ENCODE results near the gene ADAMTSL4. TPM values are rescaled to one million over a fixed set of nuclear protein-coding genes. Genes with fewer than 3 reads are reported as not detected.
"Not testable (repeated sequence)": the region's sequence is repeated elsewhere in the genome, so short reads cannot be mapped to it uniquely, and the experiment has no call there.

ADAMTSL4 gene
- total RNA-seq, 1 donor from 2014 or later = 1.8 TPM

DNA sequence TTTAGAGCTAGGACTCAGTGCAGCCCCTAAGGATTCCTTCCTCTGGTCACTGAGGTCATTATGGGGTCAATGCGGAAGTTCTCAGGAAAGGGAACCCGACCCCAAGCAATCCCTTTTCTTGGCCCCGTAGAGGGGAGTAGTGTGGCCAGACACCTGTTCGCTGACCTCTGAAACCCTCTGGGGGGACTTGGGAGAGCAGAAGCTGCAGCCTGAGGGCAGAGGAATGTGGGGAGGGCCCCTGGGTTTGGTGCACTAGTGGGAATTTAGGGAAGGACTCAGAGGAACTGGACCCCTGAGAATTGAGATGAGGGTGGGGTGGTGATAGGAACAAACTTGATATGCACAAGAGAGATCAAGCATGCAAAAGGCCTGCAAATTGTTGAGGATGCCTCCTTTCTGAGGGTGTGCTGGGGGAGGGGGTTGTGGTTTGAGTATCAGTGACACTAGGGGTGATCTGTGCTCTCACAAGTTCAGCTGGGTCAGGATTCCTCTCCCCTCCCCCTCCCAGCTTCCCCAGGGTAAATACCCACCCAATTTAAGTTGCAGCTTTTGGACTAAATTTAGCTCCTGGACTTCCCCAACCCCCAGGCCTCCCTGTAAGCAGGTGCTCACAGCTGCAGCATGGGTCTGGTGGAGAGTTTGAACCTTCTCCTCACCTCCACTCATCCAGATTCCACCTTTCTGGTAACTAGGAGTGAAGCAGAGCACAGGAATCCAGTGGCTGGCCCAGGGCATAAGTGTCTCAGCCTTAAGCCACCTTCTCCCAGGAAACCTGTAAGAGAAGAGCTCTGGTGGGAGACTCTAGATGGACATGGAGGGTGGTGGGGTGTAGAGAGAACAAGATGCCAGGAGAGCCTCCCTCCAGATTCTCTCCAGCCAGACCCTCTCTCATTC lies 13.5 kb downstream of the ADAMTSL4 start:
- H3K27me3 Mint-ChIP-seq = no peaks in the 10 kb centered on the region
- peak overlapping the region; percentile 100 for H3K27ac Mint-ChIP-seq
- peaks cover 61% of the 10 kb centered on the region for H3K4me1 Mint-ChIP-seq
- intact Hi-C loops (cut with micrococcal nuclease) = loop anchor here (1.0 to 10.0 kb wide), 13 partner anchors 16 to 595 kb away; partner anchors contain the start of genes ANP32E, ARNT, CDC42SE1 and CTSS
- DNase-seq = peak; percentile 94
- H3K36me3 Mint-ChIP-seq (ENCODE audit: low read depth) = peaks cover 11% of the 10 kb centered on the region
- H3K4me3 Mint-ChIP-seq = peak overlapping the region; percentile 95
- no peaks in the 10 kb centered on the region for H3K9me3 Mint-ChIP-seq

GRCh38 chr1:150563340-150564038 lies 14.3 kb downstream of the ADAMTSL4 start:
- H3K36me3 Mint-ChIP-seq (ENCODE audit: low read depth) = peaks cover 14% of the 10 kb centered on the region

GRCh38 chr1:150564051-150564991 lies 15.1 kb downstream of the ADAMTSL4 start:
- DNase-seq = peak; percentile 81
- Mint-ChIP-seq H3K4me3 (peak overlapping the region; percentile 95), H3K27me3 (no peaks in the 10 kb centered on the region), H3K9me3 (no peaks in the 10 kb centered on the region), H3K4me1 (peaks cover 74% of the 10 kb centered on the region), H3K27ac (peak overlapping the region; percentile 100), H3K36me3 (ENCODE audit: low read depth) (peaks cover 16% of the 10 kb centered on the region)
- intact Hi-C loops (cut with micrococcal nuclease) = loop anchor here (5.0 to 10.0 kb wide), 7 partner anchors 203 to 593 kb away; partner anchors contain the start of genes ANP32E, ARNT, CDC42SE1 and CTSS

More at GRCh38 chr1:150563340-150564038, 14.3 kb downstream of the ADAMTSL4 start:
- intact Hi-C loops (cut with micrococcal nuclease) = loop anchor here (1.0 to 10.0 kb wide), 10 partner anchors 15 to 594 kb away; partner anchors contain the start of genes ANP32E, ARNT, CDC42SE1 and CTSS
- Mint-ChIP-seq H3K27ac (peak overlapping the region; percentile 100), H3K4me3 (peak overlapping the region; percentile 95), H3K9me3 (no peaks in the 10 kb centered on the region), H3K4me1 (peaks cover 69% of the 10 kb centered on the region), H3K27me3 (no peaks in the 10 kb centered on the region)
- DNase-seq = peak; percentile 90

GRCh38 chr1:150565240-150565991 lies 16.2 kb downstream of the ADAMTSL4 start:
- H3K4me3 Mint-ChIP-seq = peak overlapping the region; percentile 95
- peaks cover 27% of the 10 kb centered on the region for H3K36me3 Mint-ChIP-seq (ENCODE audit: low read depth)
- H3K27ac Mint-ChIP-seq = peak overlapping the region; percentile 100
- H3K27me3 Mint-ChIP-seq, DNase-seq, H3K9me3 Mint-ChIP-seq: not testable (repeated sequence)
- H3K4me1 Mint-ChIP-seq = peaks cover 77% of the 10 kb centered on the region
- intact Hi-C loops (cut with micrococcal nuclease) = loop anchor here (10.0 kb wide), 1 partner anchor 331 kb away; the partner anchor contains the start of gene ANP32E

DNA sequence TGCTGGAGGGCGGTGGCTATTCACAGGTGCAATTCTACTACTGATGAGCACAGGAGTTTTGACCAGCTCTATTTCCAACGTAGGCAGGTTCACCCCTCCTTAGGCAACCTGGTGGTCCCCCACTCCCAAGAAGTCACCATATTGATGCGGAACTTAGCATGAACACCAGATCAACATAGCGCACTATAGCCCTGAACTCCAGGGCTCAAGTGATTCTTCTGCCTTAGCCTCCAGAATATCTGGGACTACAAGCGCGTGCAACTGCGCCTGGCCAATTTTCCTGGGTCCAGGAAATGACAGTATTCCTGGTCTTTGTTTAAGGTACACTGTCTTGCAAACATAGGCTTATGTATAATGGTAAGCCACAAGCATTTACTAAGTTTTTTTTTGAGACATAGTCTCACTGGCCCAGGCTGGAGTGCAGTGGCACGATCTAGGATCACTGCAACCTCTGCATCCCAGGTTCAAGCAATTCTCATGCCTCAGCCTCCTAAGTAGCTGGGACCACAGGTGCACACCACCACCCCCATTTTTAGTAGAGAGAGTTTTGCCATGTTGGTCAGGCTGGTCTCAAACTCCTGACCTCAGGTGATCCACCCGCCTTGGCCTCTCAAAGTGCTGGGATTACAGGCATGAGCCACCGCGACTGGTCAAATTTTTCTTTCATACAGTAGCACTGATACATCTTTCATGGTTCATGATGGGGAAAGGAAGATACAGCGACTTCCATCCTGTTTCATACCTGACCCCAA lies 17.6 kb downstream of the ADAMTSL4 start:
- peaks cover 77% of the 10 kb centered on the region for H3K4me1 Mint-ChIP-seq
- H3K27me3 Mint-ChIP-seq = no peaks in the 10 kb centered on the region
- H3K27ac Mint-ChIP-seq = peak overlapping the region; percentile 99
- peaks cover 38% of the 10 kb centered on the region for H3K36me3 Mint-ChIP-seq (ENCODE audit: low read depth)
- DNase-seq = peak; percentile 63
- peak overlapping the region; percentile 94 for H3K4me3 Mint-ChIP-seq
- intact Hi-C loops (cut with micrococcal nuclease) = loop anchor here (1.0 to 10.0 kb wide), 3 partner anchors 45 to 332 kb away; partner anchors contain the start of gene ANP32E
- no peaks in the 10 kb centered on the region for H3K9me3 Mint-ChIP-seq

DNA sequence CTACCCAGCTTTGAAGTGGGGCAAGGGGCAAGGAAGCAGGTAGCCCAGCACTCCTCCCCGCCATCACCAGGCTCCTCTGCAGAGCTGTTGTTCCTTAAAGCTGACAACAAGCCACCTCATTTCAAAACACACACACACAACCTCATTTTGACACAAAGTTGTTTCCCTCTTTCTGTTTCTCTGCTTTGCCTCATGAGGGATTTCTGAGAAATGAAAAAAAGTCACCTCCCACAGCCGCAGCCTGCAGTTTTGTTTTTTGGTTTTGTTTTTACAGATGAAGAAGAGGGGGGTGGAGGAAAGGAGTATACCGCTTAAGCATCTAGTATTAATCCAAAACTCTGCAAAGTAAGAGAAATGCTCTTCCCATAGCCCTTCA lies 18.1 kb downstream of the ADAMTSL4 start:
- H3K4me3 Mint-ChIP-seq = peak overlapping the region; percentile 94
- intact Hi-C loops (cut with micrococcal nuclease) = loop anchor here (1.0 to 10.0 kb wide), 3 partner anchors 44 to 333 kb away; partner anchors contain the start of gene ANP32E
- no peaks in the 10 kb centered on the region for H3K9me3 Mint-ChIP-seq
- peak overlapping the region; percentile 99 for H3K27ac Mint-ChIP-seq
- peaks cover 75% of the 10 kb centered on the region for H3K4me1 Mint-ChIP-seq
- no peaks in the 10 kb centered on the region for H3K27me3 Mint-ChIP-seq
- DNase-seq = peak; percentile 93
- peaks cover 44% of the 10 kb centered on the region for H3K36me3 Mint-ChIP-seq (ENCODE audit: low read depth)

DNA sequence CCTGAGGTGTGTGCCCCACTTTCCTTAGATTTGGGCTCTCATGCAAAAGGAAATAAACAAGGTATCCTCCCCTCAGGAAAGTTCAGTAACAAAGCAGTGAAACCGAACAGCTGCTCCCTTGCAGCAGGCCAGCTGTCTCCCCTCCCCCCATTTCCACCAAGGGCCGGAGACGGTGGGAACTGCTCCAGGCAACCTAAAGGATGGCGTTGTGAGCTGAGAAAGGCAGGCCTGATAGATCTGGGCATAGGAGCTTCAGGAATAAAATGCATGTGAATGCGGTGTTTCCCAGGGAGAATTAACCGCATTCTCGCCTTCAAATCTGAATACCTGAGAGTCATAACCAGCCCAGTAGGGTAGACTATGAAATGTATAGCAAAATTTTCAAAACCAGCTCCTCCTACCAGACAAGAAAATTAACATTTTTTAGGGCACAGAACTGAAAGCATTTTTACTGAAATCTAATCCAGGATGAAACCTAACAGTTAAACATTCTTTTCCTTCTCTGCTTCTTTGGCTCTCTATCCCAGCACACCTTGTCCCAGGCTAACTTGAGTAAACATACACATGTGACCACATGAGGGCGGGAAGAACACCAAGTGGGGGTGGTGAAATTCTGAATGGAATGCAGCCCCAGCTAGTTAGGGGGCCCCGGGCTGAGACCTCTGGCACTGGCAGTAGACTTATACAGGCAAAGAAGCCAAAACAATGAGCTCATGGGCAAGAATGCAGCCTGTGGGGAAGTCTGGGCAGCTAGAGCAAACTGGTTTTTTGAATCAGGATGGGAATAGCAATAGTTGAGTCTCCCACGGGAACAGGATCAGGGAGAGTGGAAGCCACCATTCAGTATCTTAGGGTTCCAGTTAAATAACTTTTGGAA lies 18.7 kb downstream of the ADAMTSL4 start:
- Mint-ChIP-seq H3K36me3 (ENCODE audit: low read depth) (peaks cover 50% of the 10 kb centered on the region), H3K9me3 (no peaks in the 10 kb centered on the region), H3K27me3 (no peaks in the 10 kb centered on the region), H3K4me3 (peak overlapping the region; percentile 94), H3K4me1 (peaks cover 74% of the 10 kb centered on the region), H3K27ac (peak overlapping the region; percentile 99)
- intact Hi-C loops (cut with micrococcal nuclease) = loop anchor here (1.0 to 10.0 kb wide), 4 partner anchors 10 to 333 kb away; partner anchors contain the start of gene ANP32E
- peak; percentile 90 for DNase-seq

DNA sequence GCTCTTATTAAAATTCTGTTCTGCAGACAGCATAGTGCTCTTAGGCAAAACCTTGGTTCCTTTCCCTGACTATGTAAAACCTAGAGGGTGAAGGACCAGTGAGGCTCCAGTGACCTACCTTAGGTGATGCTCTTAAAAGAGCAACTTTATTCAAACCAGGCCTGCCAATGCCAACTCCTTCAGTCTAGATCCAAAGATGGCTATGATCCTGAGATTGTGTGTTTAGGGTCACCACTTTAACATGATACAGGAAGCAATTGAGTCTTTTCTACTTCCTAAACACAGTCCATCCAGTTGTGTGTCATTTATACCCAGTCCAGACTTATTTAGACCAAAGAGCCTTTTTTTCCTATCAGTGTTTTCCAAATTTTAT lies 19.4 kb downstream of the ADAMTSL4 start:
- H3K36me3 Mint-ChIP-seq (ENCODE audit: low read depth) = peaks cover 56% of the 10 kb centered on the region
- intact Hi-C loops (cut with micrococcal nuclease) = loop anchor here (1.0 to 10.0 kb wide), 2 partner anchors 10 to 334 kb away; partner anchors contain the start of gene ANP32E
- DNase-seq = peak; percentile 73

GRCh38 chr1:150572918-150573647 lies 23.9 kb downstream of the ADAMTSL4 start:
- peak; percentile 75 for DNase-seq
- H3K9me3 Mint-ChIP-seq = no peaks in the 10 kb centered on the region
- peak overlapping the region; percentile 94 for H3K4me3 Mint-ChIP-seq
- intact Hi-C loops (cut with micrococcal nuclease) = no loop called here
- H3K36me3 Mint-ChIP-seq (ENCODE audit: low read depth) = peaks cover 87% of the 10 kb centered on the region
- H3K4me1 Mint-ChIP-seq = peaks cover 53% of the 10 kb centered on the region
- H3K27ac Mint-ChIP-seq = peak overlapping the region; percentile 93
- H3K27me3 Mint-ChIP-seq = no peaks in the 10 kb centered on the region

More for the DNA sequence above, 19.4 kb downstream of the ADAMTSL4 start:
- peak overlapping the region; percentile 99 for H3K27ac Mint-ChIP-seq
- no peaks in the 10 kb centered on the region for H3K9me3 Mint-ChIP-seq
- H3K27me3 Mint-ChIP-seq = no peaks in the 10 kb centered on the region
- peaks cover 72% of the 10 kb centered on the region for H3K4me1 Mint-ChIP-seq
- H3K4me3 Mint-ChIP-seq = peak overlapping the region; percentile 94

DNA sequence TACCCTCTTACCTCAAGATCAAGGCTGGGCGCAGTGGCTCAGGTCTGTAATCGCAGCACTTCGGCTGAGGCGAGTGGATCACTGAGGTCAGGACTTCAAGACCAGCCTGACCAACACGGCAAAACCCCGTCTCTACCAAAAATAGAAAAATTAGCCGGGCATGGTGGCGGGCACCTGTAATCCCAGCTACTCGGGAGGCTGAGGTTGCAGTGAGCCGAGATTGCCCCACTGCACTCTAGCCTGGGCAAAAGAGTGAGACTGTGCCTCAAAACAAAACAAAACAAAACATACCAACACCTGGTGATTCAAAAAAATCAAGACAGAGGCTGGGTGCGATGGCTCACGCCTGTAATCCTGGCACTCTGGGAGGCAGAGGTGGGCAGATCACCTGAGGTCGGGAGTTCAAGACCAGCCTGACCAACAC lies 24.5 kb downstream of the ADAMTSL4 start:
- DNase-seq = peak; percentile 75

More for the DNA sequence above, 24.5 kb downstream of the ADAMTSL4 start:
- Mint-ChIP-seq H3K36me3 (ENCODE audit: low read depth) (peaks cover 91% of the 10 kb centered on the region), H3K4me3 (peak overlapping the region; percentile 94), H3K4me1 (peaks cover 50% of the 10 kb centered on the region), H3K27ac (peak overlapping the region; percentile 93)
- intact Hi-C loops (cut with micrococcal nuclease); H3K9me3 Mint-ChIP-seq; H3K27me3 Mint-ChIP-seq: not testable (repeated sequence)
